ENCODE results near the gene PCNX1. TPM values are rescaled to one million over a fixed set of nuclear protein-coding genes. Genes with fewer than 3 reads are reported as not detected.

Gene PCNX1
- total and polyA plus RNA-seq, 2 experiments from 2014 or later = 6.9 to 33.5 TPM

DNA sequence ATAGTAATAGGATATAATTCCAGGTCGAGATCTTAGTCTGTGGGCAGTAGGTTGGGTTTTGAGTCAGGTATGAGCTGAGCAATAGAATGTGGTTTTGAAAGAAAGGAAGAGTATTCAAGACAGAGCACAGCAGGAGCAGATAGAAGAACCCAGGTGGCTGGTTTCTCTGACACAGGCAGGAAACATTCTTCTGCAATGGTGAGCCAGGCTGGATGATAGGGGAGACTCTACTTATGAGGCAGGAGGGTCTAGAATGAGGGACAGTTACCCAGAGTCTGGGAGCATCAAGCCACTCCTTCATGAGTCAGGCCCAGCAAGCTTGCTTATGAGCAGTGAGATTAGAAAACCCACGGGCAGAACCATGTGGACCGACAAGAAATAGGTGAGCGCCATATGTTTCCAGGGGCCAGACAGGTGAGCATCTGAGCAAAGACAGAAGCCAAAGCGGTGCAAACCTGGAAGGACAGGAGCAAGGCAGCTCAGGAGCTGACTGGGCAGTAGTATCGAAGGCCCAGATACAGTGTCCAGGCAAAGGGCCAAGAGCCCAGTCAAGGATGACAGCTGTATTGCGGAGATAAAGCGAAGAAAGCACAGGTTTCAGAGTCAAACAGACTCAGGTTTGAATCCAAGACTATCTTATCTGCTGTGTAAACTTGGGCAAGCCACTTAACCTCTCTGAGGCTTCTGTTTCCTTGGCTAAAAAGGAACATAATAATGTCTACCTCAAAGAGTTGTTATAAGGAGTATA is 22.5 kb upstream of the PCNX1 start:
- Histone ChIP-seq H3K27me3 (replicated peaks; ENCODE audit: insufficient read depth) (no peaks in the 10 kb centered on the region), H3K4me2 (ENCODE audit: unreplicated experiment) (no peak overlapping the region), H3K9me3 (ENCODE audit: low read depth) (no peaks in the 10 kb centered on the region), H2AFZ (no peak overlapping the region), H3F3A (ENCODE audit: insufficient read depth) (peaks cover 37% of the 10 kb centered on the region), H3K4me1 (ENCODE audit: insufficient read depth) (peaks cover 40% of the 10 kb centered on the region), H3K27ac (no peak overlapping the region), H3K79me2 (ENCODE audit: insufficient read depth) (no peaks in the 10 kb centered on the region), H4K20me1 (ENCODE audit: insufficient read depth) (no peaks in the 10 kb centered on the region), H3K4me3 (no peak overlapping the region), H3K36me3 (ENCODE audit: low read depth) (no peaks in the 10 kb centered on the region), H3K9ac (no peak overlapping the region), H3K9me2 (ENCODE audit: insufficient read depth) (no peaks in the 10 kb centered on the region)
- WGBS, 2 experiments (ENCODE audit: low coverage in 1 of 2, low lambda C conversion rate in 2 of 2, missing lambda C conversion rate in 2 of 2) = 94 to 97% methylated on average over 8 of the region's 8 CpGs
- no peak for DNase-seq
- no peak for TF ChIP-seq EZH2 (IDR thresholded peaks at IDR 0.05; ENCODE audit: insufficient read depth, poor library complexity, severe bottlenecking)
- no peak for TF ChIP-seq EZH2phosphoT487 (IDR thresholded peaks at IDR 0.05; ENCODE audit: insufficient read depth, low read depth)
- in situ Hi-C loops (cut with MboI) = no loop called here

DNA sequence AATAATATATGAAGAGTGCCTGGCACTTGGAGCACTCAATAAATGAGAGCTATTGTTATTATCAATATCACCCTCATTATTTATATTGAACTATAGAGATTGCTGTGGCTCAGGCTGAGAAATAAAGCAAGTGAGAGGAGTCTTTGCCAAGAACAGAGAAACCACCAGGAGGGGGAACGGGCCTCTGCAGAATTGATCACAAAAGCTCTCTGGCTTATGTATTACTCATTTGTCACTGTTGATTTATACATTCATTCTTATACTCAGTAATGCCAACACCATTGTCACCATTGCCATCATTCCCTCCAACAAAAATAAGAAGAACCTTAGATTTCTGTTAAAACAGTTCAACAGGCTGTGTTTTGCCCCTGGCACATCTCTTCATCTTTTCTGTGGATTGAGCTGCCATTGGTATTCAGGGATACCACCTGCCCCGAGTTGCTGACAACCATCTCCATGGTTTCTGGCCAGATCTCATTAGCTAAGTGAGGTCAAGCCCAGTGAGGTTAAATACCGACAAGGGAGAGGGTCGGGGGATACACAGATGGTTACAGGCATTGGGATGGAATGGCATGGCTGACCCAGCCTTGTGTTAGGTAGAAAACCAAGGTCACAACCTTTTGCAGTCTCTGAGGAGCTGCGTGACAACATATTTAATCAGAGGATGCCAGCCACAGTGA is 21.8 kb upstream of the PCNX1 start:
- H3K4me2 ChIP-seq (ENCODE audit: unreplicated experiment) = no peak overlapping the region
- no peaks in the 10 kb centered on the region for H3K36me3 ChIP-seq (ENCODE audit: low read depth)
- H3K9ac ChIP-seq = no peak overlapping the region
- no peak overlapping the region for H3K4me3 ChIP-seq
- H3K27ac ChIP-seq = no peak overlapping the region
- no peaks in the 10 kb centered on the region for H3K79me2 ChIP-seq (ENCODE audit: insufficient read depth)
- H3F3A ChIP-seq (ENCODE audit: insufficient read depth) = peaks cover 38% of the 10 kb centered on the region
- H3K9me2 ChIP-seq (ENCODE audit: insufficient read depth) = no peaks in the 10 kb centered on the region
- peaks cover 40% of the 10 kb centered on the region for H3K4me1 ChIP-seq (ENCODE audit: insufficient read depth)
- no peak for DNase-seq
- no peaks in the 10 kb centered on the region for H3K27me3 ChIP-seq (replicated peaks; ENCODE audit: insufficient read depth)
- H3K9me3 ChIP-seq (ENCODE audit: low read depth) = no peaks in the 10 kb centered on the region
- 85 to 91% methylated on average over 5 of the region's 5 CpGs for WGBS, 2 experiments (ENCODE audit: low coverage in 1 of 2, low lambda C conversion rate in 2 of 2, missing lambda C conversion rate in 2 of 2)
- H4K20me1 ChIP-seq (ENCODE audit: insufficient read depth) = no peaks in the 10 kb centered on the region
- no peak overlapping the region for H2AFZ ChIP-seq
- in situ Hi-C loops (cut with MboI) = no loop called here
- TF ChIP-seq EZH2phosphoT487 (IDR thresholded peaks at IDR 0.05; ENCODE audit: insufficient read depth, low read depth) = no peak
- no peak for TF ChIP-seq EZH2 (IDR thresholded peaks at IDR 0.05; ENCODE audit: insufficient read depth, poor library complexity, severe bottlenecking)

DNA sequence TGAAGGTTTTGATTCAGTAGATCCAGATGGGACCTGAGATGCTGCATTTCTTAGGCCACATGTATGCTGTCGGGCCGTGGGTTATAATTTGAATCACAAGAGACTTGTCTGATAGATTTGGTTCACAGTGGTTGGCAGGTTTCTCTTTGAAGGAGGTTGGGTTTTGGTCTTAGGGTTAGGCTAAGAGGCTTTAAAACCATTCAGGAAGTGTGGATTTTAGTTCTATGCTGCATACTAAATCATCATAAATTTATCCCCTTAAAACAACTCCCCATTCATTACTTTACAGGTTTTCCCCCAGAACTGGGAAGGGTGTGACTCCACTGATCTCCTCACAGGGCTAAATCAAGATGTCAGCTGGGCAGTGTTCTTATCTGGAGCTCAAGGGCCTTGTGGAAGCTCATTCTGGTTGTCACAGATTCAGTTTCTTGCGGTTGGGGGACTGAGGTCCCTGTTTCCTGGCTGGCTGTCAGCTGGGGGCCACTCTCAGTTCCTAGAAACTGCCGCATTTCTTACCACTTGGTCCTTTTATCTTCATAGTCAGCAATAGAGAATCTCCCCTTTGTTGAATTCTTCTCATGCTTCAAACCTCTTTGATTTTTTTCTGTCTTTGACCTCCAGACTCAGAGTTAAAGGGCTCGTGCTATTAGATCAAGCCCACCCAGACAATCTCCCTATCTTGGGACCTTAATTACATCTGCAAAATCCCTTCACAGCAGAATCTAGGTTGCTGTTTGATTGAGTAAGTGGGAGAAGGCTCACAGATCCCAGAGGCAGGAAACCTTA is 20.6 kb upstream of the PCNX1 start:
- WGBS, 2 experiments (ENCODE audit: low coverage in 1 of 2, low lambda C conversion rate in 2 of 2, missing lambda C conversion rate in 2 of 2) = 94 to 95% methylated on average over 5 of the region's 5 CpGs
- DNase-seq = no peak
- no peaks in the 10 kb centered on the region for H3K36me3 ChIP-seq (ENCODE audit: low read depth)
- peak overlapping the region; percentile 80 for H3K27ac ChIP-seq
- in situ Hi-C loops (cut with MboI) = no loop called here
- H3K9ac ChIP-seq = 0 out of 2 replicates have a peak overlapping the region, but pooled peaks have one; percentile 59
- H3K4me2 ChIP-seq (ENCODE audit: unreplicated experiment) = peak overlapping the region; percentile 63
- H2AFZ ChIP-seq = no peak overlapping the region; the same call in 1 of the 2 replicates
- no peaks in the 10 kb centered on the region for H3K79me2 ChIP-seq (ENCODE audit: insufficient read depth)
- no peaks in the 10 kb centered on the region for H3K9me3 ChIP-seq (ENCODE audit: low read depth)
- H3F3A ChIP-seq (ENCODE audit: insufficient read depth) = peaks cover 38% of the 10 kb centered on the region
- H4K20me1 ChIP-seq (ENCODE audit: insufficient read depth) = no peaks in the 10 kb centered on the region
- no peak for TF ChIP-seq EZH2phosphoT487 (IDR thresholded peaks at IDR 0.05; ENCODE audit: insufficient read depth, low read depth)
- TF ChIP-seq EZH2 (IDR thresholded peaks at IDR 0.05; ENCODE audit: insufficient read depth, poor library complexity, severe bottlenecking) = no peak
- H3K27me3 ChIP-seq (replicated peaks; ENCODE audit: insufficient read depth) = no peaks in the 10 kb centered on the region
- H3K4me3 ChIP-seq = no peak overlapping the region
- peaks cover 46% of the 10 kb centered on the region for H3K4me1 ChIP-seq (ENCODE audit: insufficient read depth)
- H3K9me2 ChIP-seq (ENCODE audit: insufficient read depth) = no peaks in the 10 kb centered on the region

- WGBS, 2 experiments (ENCODE audit: low coverage in 1 of 2, low lambda C conversion rate in 2 of 2, missing lambda C conversion rate in 2 of 2) = 18 to 20% methylated on average over 3 of the region's 3 CpGs
- Histone ChIP-seq H3K9me2 (ENCODE audit: insufficient read depth) (no peaks in the 10 kb centered on the region), H3K27me3 (replicated peaks; ENCODE audit: insufficient read depth) (no peaks in the 10 kb centered on the region), H3K79me2 (ENCODE audit: insufficient read depth) (no peaks in the 10 kb centered on the region), H3K4me2 (ENCODE audit: unreplicated experiment) (peak overlapping the region; percentile 63), H2AFZ (no peak overlapping the region; the same call in 1 of the 2 replicates), H3K9me3 (ENCODE audit: low read depth) (no peaks in the 10 kb centered on the region), H3K4me3 (no peak overlapping the region), H3K9ac (peak overlapping the region; percentile 59), H3F3A (ENCODE audit: insufficient read depth) (peaks cover 37% of the 10 kb centered on the region), H3K4me1 (ENCODE audit: insufficient read depth) (peaks cover 50% of the 10 kb centered on the region), H3K36me3 (ENCODE audit: low read depth) (no peaks in the 10 kb centered on the region), H4K20me1 (ENCODE audit: insufficient read depth) (no peaks in the 10 kb centered on the region), H3K27ac (peak overlapping the region; percentile 80)
- in situ Hi-C loops (cut with MboI) = no loop called here
- peak; percentile 79 for DNase-seq
- TF ChIP-seq EZH2phosphoT487 (IDR thresholded peaks at IDR 0.05; ENCODE audit: insufficient read depth, low read depth) = no peak
- TF ChIP-seq EZH2 (IDR thresholded peaks at IDR 0.05; ENCODE audit: insufficient read depth, poor library complexity, severe bottlenecking) = no peak
Observed at GRCh38 chr14:70887207-70887681, 20.0 kb upstream of the PCNX1 start.

Measured in GM23248 (cell line).